ENCODE data around the gene FBLN5.

GRCh38 chr14:91875525-91876286, 71.8 kb downstream of the FBLN5 start:
- TF ChIP-seq CTCF (IDR thresholded peaks at IDR 0.05) (no peak), POLR2A (IDR thresholded peaks at IDR 0.05) (no peak)
